Chondrocyte (in vitro differentiated cells): ENCODE data around the gene CLRN3. TPM values are rescaled to one million over a fixed set of nuclear protein-coding genes. Genes with fewer than 3 reads are reported as not detected.
A peak's percentile ranks its signal among the peaks of the same experiment; 100 is the strongest.

Experiments
- DNase-seq: peaks from one replicate; pipeline ENCODE4 v3.0.0; 2021; ENCODE audit warnings: mixed read lengths, low spot score
- H3K27ac Mint-ChIP-seq: one replicate; pipeline ENCODE4 v1.8.0; 2021; ENCODE audit warnings: mild to moderate bottlenecking, moderate library complexity, mixed read lengths; ENCODE audit not compliant: unreplicated experiment
- H3K27me3 Mint-ChIP-seq: 2 replicates; pipeline ENCODE4 v1.8.0; 2021; ENCODE audit warnings: low read depth, mixed read lengths
- H3K36me3 Mint-ChIP-seq: 2 replicates; pipeline ENCODE4 v1.8.0; 2021; ENCODE audit warnings: low read depth, mixed read lengths
- H3K4me1 Mint-ChIP-seq: 2 replicates; pipeline ENCODE4 v1.8.0; 2021; ENCODE audit warnings: low read depth, mild to moderate bottlenecking, mixed read lengths
- H3K4me3 Mint-ChIP-seq: one replicate; pipeline ENCODE4 v1.8.0; 2021; ENCODE audit warnings: mild to moderate bottlenecking, moderate library complexity, mixed read lengths; ENCODE audit not compliant: unreplicated experiment
- H3K9me3 Mint-ChIP-seq: 2 replicates; pipeline ENCODE4 v1.8.0; 2021; ENCODE audit warnings: low read depth, mixed read lengths
- total RNA-seq: library from RNA; stranded (reverse); gene quantifications from 3 replicates; pipeline ENCODE4 v1.2.1, GENCODE V29; 2021
- TF ChIP-seq, protein P1 (sequence below): fragments of 200-600 bp; sonication (generic); IDR thresholded peaks from 2 replicates; pipeline ENCODE4 v1.5.0; 2021; ENCODE audit warnings: antibody characterized with exemption, mild to moderate bottlenecking, moderate library complexity

CLRN3 gene
- total RNA-seq, 1 donor from 2014 or later, result not detected

DNA sequence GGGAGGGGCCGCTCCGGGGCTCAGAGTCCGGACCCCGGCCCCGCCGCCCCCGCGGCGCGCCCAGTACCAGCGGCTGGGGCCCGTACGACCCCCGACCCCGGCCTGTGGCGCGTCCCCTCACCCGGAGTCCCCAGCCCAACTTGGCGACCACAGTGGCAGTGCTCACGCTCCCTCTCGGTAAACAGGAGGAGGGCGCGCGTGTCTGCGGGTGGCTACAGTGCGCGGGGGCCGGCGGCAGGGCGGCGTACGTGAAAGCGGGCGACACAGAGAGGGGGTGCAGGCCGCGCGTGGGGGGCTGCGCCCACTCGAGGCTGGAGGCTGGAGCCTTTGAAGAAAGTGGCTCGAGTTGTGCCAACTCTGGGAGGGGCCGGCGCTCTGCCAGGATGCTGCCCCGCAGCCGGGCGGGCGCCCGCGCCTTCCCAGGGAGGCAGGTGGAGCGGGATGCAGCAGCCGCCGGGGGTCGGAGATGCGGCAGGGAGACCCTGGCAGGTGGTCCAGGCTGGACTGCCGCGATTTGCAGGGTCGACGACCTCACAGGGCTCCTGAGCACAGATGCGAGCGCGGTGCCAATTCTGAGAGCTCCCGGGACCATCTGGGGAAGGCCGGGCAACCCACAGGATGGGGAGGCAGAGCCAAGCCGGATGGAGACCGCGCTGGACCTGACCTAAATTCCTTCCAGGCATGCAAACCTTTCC is 14.8 kb upstream of the CLRN3 start:
- no peaks in the 10 kb centered on the region for H3K36me3 Mint-ChIP-seq
- peaks cover 4% of the 10 kb centered on the region for H3K27me3 Mint-ChIP-seq
- peaks cover 28% of the 10 kb centered on the region for H3K4me1 Mint-ChIP-seq
- TF ChIP-seq, protein P1, sequence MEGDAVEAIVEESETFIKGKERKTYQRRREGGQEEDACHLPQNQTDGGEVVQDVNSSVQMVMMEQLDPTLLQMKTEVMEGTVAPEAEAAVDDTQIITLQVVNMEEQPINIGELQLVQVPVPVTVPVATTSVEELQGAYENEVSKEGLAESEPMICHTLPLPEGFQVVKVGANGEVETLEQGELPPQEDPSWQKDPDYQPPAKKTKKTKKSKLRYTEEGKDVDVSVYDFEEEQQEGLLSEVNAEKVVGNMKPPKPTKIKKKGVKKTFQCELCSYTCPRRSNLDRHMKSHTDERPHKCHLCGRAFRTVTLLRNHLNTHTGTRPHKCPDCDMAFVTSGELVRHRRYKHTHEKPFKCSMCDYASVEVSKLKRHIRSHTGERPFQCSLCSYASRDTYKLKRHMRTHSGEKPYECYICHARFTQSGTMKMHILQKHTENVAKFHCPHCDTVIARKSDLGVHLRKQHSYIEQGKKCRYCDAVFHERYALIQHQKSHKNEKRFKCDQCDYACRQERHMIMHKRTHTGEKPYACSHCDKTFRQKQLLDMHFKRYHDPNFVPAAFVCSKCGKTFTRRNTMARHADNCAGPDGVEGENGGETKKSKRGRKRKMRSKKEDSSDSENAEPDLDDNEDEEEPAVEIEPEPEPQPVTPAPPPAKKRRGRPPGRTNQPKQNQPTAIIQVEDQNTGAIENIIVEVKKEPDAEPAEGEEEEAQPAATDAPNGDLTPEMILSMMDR, result no peak
- peak overlapping the region; percentile 61 for H3K4me3 Mint-ChIP-seq
- H3K27ac Mint-ChIP-seq, result no peak overlapping the region
- H3K9me3 Mint-ChIP-seq, result no peaks in the 10 kb centered on the region
- DNase-seq, result no peak

DNA sequence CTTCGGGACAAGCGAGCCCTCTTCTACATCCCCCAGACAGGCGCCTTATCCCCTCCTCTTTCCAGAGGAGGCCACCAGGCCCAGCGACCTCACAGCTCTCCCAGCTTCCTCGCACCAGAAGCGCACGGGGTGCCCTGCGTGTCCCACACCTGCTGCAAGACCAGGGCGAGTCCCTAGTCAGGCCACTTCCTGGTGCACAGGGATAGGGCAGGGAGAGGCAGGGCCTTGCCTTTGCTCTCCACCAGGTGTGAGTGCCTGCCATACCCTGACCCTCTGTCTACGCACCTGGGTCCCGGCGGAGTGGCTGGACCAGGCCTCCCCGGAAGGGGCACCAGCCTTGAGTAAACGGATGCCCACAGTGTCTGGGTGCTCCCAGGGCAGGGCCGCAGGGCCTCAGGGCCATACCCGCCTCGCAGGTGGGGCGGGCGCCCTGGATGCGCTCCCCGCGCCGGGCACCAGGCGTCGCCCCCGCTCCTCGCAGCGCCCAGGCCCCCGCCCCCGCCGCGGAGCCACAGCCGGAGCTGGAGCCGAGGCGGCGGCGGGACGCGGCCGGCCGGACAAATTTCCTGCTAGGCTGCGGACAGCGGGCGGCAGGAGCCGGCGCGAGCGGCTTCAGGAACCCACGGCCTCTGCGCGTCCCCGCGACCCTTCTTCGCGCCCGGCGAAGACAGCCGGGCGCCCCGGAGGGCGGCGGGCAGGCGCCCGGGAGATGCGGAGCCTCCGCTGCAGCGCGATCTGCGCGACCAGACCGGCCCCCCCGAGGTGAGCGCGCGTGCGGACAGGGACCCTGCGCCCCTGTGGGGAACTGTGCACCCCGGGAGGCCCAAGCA is 14.0 kb upstream of the CLRN3 start, which contains the start of gene PTPRE:
Gene PTPRE, plus strand, starts transcription at position 556 of the 830 bp plus-strand sequence. CDS start 133,779 bp downstream, outside the sequence.
- H3K27ac Mint-ChIP-seq, result no peak within 1 kb of the TSS
- no peak for DNase-seq
- TF ChIP-seq, protein P1, result peak; percentile 84
- no peaks in the 10 kb centered on the region for H3K36me3 Mint-ChIP-seq
- peak within 1 kb of the TSS; percentile 61 for H3K4me3 Mint-ChIP-seq
- H3K9me3 Mint-ChIP-seq, result no peaks in the 10 kb centered on the region
- H3K27me3 Mint-ChIP-seq, result peaks cover 4% of the 10 kb centered on the region
- H3K4me1 Mint-ChIP-seq, result peaks cover 28% of the 10 kb centered on the region

DNA sequence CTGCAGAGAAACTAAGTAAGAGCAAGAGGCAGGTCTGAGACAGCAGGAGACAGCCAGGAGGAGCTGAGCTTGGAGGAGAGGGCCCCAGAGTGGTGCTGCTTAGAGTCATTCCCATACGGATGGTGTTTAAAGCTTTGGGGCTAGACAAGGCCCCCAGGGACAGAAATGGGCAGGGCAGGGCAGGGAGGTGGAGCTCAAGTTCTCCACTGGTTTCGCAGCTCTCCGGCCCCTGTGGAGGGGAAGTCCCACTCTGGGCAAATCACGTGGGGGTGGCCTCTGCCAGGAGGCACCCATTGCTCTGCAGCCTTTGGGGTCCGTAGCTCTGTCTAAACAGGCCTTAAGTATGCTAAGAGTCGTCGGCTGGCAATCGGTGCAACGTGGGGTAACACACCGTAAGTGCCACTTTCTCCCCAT is 13.1 kb upstream of the CLRN3 start:
- Mint-ChIP-seq H3K27me3 (peaks cover 4% of the 10 kb centered on the region), H3K4me3 (no peak overlapping the region), H3K27ac (no peak overlapping the region), H3K9me3 (no peaks in the 10 kb centered on the region), H3K4me1 (peaks cover 28% of the 10 kb centered on the region), H3K36me3 (no peaks in the 10 kb centered on the region)
- DNase-seq, result no peak
- TF ChIP-seq, protein P1, result no peak

DNA sequence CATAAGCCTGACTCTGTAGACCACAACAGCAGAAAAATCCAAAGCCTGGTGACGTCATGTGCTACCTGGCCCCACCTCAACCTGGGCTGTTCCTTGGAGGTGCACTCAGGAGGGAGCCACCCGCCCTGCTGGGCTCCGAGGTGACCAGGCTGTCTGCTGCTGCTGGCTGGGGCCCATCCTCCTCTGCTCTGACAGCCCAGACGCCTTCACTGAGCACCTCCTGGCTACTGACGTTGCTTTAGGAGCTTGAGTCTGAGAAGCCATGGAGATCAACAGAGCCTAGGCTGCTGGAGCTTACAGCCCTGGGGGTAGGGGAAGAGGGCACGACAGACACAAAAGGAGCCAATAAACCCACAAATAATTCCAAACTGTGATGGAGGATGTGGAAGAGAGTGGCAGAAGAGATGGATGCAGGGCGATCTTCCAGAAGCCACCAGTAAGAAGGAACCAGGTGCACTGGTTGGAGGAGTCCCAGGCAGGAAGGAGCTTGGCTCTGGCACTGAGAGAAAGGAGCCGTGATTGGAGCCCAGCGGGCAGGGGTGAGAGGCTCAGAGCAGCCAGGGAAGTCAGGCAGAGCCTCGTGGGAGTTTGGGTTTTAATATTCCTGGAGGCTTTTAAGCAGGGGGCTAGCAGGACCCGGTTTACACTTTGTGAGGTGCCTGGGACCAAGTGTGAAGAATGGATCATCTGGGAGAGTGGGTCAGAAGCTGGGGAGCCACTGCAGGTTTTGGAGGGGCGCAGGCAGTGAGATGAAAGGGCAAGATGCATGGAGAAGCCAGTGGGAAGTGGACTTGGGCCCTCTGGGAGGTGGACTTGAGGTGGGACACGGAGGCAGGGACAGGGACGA is 12.5 kb upstream of the CLRN3 start:
- H3K36me3 Mint-ChIP-seq, result no peaks in the 10 kb centered on the region
- peaks cover 4% of the 10 kb centered on the region for H3K27me3 Mint-ChIP-seq
- no peaks in the 10 kb centered on the region for H3K9me3 Mint-ChIP-seq
- peaks cover 22% of the 10 kb centered on the region for H3K4me1 Mint-ChIP-seq
- H3K4me3 Mint-ChIP-seq, result no peak overlapping the region
- no peak for DNase-seq
- no peak overlapping the region for H3K27ac Mint-ChIP-seq
- TF ChIP-seq, protein P1, result no peak
